COR-L47 (cell line): ENCODE results near the gene UNC45B.
"Not testable (repeated sequence)": the region's sequence is repeated elsewhere in the genome, so short reads cannot be mapped to it uniquely, and the experiment has no call there.

ENCODE experiments used
- DNase-seq: peaks from one replicate; lab custom pipeline; 2025; lab: John Stamatoyannopoulos, UW

Gene UNC45B

DNA sequence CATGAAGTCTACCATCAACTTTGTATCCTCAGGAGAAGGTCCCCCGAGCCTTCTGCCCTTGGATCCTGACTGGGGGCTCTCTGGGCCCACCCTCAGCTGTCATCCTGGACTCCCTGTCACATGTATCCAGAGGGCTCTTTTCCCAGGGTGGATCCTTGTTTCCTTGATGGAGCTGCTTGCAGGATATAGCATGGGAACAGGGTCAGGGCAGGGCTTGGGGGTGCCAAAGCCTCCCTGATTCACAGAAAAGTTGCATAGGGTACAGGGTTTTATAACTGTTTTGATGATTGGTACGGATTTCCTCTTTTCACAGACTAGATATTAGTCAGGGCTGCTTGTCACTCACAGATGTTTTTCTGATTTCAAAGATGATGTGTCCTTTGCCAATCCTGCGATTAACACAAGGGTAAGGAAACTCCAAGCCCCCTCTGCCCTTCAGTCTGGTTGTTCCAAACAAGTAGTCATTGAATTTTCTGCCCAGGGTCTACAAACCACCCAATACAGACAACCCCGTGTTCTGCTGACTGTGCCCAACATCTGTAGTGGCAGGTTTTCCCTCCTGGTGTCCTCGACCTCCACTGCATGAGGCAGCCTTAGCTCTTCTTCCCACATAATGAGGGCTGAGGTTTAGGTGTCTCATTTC, 67.1 kb downstream of the UNC45B start:
- no peak for DNase-seq

DNA sequence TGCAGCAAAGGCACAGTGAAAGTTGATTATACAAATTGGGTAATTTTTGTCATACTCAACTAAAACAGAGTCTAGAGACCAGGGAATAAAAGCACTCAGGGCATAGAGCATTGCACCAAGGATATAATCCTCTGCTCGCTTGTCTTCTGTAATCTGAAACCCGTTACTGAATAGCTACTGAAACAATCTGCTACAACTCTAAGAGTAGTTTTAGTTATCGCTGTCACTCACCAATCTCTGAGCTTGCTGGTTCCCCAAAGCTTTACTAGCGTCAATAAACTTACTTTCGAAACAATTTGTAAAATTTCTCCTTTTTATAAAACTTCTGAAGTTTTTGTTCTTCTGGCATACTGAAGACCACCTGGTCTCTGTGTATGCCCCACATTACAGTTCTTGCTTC, 69.5 kb downstream of the UNC45B start:
- no peak for DNase-seq

DNA sequence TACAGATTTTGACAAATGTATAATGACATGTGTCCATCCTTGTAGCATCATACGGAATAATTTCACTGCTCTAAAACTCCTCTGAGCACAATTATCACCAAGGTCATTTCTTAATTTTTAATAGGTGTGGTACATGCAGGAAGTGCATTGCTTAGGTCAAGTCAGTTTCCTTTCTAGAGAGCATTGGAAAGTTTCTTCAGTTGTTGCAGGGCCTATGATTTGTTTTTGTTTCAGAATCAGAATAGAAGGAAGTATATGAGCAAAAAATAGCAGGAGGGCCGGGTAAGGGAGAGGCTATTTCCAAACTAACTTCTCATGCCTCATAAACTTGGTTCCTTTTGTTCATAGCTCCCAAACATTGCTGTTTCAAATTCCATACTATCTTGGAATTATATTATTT, 71.3 kb downstream of the UNC45B start:
- no peak for DNase-seq

DNA sequence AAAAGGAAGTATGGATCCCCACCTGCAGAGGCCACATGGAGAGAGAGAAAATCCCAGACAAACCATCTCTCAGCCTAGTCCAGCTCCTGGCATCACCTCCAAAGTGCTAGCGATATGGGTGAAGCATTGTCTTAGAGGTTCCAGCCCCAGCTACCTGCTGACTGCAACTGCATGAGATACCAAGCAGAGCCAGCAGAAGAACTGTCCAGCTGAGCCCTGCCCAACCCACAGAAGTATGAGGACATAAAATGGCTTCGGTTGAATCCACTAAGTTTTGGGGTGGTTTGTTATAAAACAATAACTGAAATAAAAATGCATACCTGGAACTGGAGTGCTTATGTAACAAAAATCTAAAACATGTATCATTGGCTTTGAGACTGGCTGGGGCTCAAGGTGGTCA, 74.8 kb downstream of the UNC45B start:
- DNase-seq = no peak

DNA sequence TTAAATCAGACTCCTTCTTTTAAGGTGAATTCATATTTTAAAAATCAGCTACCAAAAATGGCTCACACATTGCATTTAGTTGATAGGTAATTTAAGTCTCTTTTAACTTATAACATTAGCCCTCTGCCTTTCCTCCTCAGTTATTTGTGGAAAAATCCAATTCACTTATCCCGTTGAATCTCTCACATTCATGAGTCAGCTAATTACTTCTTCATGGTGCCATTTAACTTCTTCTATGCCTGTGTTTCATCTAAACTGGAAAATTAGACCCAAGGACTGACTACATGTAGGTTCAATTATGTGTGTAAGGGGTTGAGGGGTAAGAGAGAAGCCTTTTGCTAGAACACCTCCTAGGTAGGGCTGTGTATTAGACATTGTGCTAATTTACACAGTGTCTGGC, 76.8 kb downstream of the UNC45B start:
- DNase-seq = no peak

DNA sequence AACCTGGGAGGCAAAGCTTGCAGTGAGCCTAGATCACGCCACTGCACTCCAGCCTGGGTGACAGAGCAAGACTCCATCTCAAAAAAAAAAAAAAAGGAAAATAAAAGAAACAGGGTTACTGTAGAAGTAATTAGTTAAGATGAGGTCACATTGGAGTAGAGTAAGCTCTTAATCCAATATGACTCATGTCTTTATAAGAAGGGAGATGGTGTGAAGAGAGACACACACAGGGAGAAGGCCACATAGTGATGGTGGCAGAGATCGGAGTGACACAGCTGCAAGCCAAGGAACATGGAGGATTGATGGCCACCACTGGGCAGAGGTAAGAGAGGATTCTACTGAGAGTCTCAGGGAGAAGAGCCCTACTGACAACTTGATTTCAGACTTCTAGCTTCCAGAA, 79.9 kb downstream of the UNC45B start:
- DNase-seq = no peak

DNA sequence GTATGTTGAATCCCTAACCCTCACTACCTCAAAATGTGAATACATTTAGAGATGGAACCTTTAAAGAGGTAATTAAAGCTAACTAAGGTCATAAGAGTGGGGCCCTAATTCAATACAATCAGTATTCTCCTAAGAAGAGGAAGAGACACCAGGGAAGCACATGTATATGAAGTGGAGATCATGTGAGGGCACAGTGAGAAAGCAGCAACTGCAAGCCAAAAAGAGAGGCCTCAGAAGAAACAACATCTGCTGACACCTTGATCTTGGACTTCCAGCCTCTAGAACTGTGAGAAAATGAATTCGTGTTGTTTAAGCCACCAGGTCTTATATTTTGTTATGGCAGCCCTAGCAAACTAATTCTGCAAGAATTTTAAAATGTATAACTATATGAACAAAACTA, 82.0 kb downstream of the UNC45B start:
- no peak for DNase-seq

DNA sequence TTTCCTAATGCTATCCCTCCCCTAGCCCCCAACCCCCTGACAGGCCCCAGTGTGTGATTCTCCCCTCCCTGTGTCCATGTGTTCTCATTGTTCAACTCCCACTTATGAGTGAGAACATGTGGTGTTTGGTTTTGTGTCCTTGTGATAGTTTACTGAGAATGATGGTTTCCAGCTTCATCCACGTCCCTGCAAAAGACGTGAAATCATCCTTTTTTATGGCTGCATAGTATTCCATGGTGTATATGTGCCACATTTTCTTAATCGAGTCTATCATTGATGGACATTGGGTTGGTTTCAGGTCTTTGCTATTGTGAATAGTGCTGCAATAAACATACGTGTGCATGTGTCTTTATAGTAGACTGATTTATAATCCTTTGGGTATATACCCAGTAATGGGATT, 86.7 kb downstream of the UNC45B start:
- not testable (repeated sequence) for DNase-seq

DNA sequence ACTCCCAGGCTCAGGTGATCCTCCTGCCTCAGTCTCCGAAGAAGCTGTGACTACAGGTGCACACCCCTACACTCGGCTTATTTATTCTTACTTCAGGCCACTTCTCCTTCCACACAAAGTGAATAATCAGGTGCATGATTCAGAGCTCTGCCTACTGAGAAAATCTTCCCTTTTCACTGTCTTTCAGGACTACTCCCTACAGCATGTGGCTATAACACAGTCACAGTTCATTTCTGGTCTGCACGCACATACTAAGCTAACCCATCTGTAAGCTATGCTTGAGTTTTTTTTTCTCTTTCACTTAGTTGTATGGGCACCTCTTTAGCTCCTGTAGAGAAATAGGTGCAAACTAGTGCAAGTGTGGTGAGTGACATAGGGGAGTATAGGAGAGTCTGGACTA, 87.7 kb downstream of the UNC45B start:
- no peak for DNase-seq

DNA sequence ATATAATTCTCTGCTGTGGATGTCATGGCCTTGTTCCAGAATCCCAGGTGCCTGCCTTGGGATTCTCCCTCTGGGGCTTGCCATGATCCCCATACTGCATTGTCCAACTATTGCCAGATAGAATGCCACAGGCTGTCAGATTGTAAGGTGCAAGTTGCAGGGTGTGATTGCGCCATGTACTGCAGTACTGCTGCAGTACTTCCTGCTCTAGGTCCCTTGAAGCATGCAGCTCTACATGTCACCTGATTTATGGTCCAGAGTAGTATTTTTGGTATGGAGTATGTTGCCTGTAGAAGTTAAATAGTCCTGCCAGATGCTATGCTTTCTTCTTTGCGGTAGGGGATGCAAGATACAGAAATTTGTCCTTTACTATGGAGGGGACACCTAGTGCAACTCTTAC, 88.3 kb downstream of the UNC45B start:
- DNase-seq = no peak

DNA sequence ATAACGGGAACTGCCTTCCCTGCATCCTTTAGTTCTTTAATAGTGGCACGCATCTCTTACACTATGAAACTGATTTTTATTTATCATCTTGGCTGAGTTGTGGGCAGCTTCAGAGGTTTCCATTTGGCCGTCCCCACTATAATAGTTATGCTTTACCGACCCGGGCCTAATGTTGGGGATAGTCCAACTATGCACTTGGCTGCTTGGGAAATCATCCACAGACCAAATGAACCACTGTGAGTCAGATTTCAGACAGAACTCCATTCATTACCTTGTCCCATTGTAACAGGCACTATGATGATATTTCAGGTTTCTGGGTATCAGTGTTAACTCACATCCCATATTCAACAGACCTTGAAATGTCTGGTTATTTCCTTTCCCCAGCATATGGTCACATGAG, 89.2 kb downstream of the UNC45B start:
- no peak for DNase-seq

DNA sequence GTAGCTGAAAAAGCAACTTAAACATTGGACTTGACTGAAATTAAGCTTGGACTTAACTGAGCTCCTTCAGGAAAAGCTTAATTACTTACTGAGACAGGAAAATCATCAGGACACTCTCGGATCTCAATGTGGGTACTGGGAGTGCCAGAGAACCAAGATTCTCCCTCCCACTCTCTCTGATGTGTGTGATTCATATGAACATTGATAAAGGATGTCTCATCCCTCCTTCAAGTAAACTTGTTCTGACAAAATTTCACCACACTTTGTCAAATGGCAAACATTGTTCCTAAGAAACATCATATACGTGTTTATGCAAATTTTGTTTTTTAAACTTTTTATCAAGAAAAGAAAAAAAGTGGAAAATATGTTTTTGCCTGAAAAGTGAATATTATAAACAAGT, 91.2 kb downstream of the UNC45B start:
- DNase-seq = no peak
